Brain pericyte (primary cell): Measurements from ENCODE around the gene CXCL14.

Experiments used
- DNase-seq: peaks from one replicate; pipeline ENCODE4 v3.0.0-alpha.2; 2012; ENCODE audit warnings: low read depth, low spot score

The CXCL14 gene

GRCh38 chr5:135578685-135579341 is at the start of gene CXCL14:
CXCL14 (minus strand) TSS chr5:135578991; CDS start chr5:135578778, 213 bp downstream.
- no peak for DNase-seq

GRCh38 chr5:135626636-135627035 is 47.8 kb upstream of the CXCL14 start:
- DNase-seq, result no peak

GRCh38 chr5:135625961-135626360 is 47.2 kb upstream of the CXCL14 start:
- no peak for DNase-seq

GRCh38 chr5:135625486-135625885 is 46.7 kb upstream of the CXCL14 start:
- no peak for DNase-seq

- no peak for DNase-seq
Observed at GRCh38 chr5:135625061-135625460, 46.3 kb upstream of the CXCL14 start.

GRCh38 chr5:135623186-135623715 is 44.5 kb upstream of the CXCL14 start:
- DNase-seq, result no peak

GRCh38 chr5:135615581-135616260 is 36.9 kb upstream of the CXCL14 start:
- no peak for DNase-seq

GRCh38 chr5:135615171-135615570 is 36.4 kb upstream of the CXCL14 start:
- DNase-seq, result no peak

GRCh38 chr5:135609981-135610380 is 31.2 kb upstream of the CXCL14 start:
- no peak for DNase-seq

GRCh38 chr5:135608761-135609443 is 30.1 kb upstream of the CXCL14 start:
- no peak for DNase-seq

- DNase-seq, result no peak
Observed at GRCh38 chr5:135608361-135608760, 29.6 kb upstream of the CXCL14 start.

GRCh38 chr5:135606431-135606830 is 27.6 kb upstream of the CXCL14 start:
- DNase-seq, result no peak

GRCh38 chr5:135605221-135605620 is 26.4 kb upstream of the CXCL14 start:
- no peak for DNase-seq

- no peak for DNase-seq
Observed at GRCh38 chr5:135604056-135604455, 25.3 kb upstream of the CXCL14 start.

- DNase-seq, result no peak
Observed at GRCh38 chr5:135602882-135603721, 24.3 kb upstream of the CXCL14 start.

- no peak for DNase-seq
Observed at GRCh38 chr5:135601466-135601865, 22.7 kb upstream of the CXCL14 start.

- no peak for DNase-seq
Observed at GRCh38 chr5:135600971-135601381, 22.2 kb upstream of the CXCL14 start.

GRCh38 chr5:135600152-135600570 is 21.4 kb upstream of the CXCL14 start:
- DNase-seq, result no peak

GRCh38 chr5:135599421-135600151 is 20.8 kb upstream of the CXCL14 start:
- DNase-seq, result no peak

- no peak for DNase-seq
Observed at GRCh38 chr5:135598691-135599395, 20.1 kb upstream of the CXCL14 start.
